ENCODE data around the gene CDH12. TPM values are rescaled to one million over a fixed set of nuclear protein-coding genes. Genes with fewer than 3 reads are reported as not detected.

CDH12 gene
- total RNA-seq, 1 donor from 2014 or later: not detected

DNA sequence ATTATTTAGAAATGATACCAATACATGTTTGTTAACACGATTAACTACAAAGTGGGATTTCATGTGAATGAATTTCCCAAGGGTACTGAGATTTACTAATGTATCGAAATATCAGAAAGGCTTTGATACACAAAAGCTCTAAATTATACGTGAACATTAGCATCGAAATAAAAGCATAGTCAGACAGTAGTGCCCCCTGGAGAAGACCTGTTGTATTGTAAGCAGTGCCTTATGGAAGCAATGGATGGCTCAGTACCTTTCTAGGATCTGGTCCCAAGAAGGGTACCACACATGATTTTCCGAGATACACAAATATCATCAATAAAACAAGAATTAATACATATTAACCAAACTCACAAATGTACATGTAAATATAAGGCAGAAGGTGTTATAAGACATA lies 153.8 kb downstream of the CDH12 start:
- no peak overlapping the region for H3K27ac ChIP-seq
- intact Hi-C loops (cut with DNase I): no loop called here
- no peak for DNase-seq (ENCODE audit: extremely low spot score in 2 of 2)

DNA sequence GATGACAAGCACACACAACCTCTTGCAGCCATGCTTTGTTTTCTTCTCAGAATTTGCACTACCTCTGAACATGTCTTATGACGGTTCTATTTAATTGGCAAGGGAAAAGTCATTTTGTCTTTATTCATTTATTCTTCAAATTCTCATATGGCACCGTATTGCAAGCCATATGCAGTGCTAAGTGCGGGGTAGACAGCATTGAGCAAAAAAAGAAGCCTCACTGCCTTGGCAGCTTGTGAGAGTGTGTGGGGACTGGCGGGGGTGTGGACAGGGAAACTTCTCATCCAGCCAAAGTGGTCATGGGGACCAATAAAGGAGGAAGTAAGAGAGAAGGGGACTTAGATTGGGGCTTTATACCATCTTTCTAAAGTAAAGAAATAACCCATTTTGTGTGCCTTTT lies 160.0 kb downstream of the CDH12 start:
- no peak for DNase-seq (ENCODE audit: extremely low spot score in 2 of 2)
- H3K36me3 ChIP-seq: no peaks in the 10 kb centered on the region
- H3K27me3 ChIP-seq: no peaks in the 10 kb centered on the region
- no peak for TF ChIP-seq POLR2AphosphoS5 (IDR thresholded peaks at IDR 0.05; ENCODE audit: insufficient read depth in 1 of 2, low read depth in 1 of 2)
- TF ChIP-seq POLR2A (IDR thresholded peaks at IDR 0.05): no peak
- TF ChIP-seq, protein P1, sequence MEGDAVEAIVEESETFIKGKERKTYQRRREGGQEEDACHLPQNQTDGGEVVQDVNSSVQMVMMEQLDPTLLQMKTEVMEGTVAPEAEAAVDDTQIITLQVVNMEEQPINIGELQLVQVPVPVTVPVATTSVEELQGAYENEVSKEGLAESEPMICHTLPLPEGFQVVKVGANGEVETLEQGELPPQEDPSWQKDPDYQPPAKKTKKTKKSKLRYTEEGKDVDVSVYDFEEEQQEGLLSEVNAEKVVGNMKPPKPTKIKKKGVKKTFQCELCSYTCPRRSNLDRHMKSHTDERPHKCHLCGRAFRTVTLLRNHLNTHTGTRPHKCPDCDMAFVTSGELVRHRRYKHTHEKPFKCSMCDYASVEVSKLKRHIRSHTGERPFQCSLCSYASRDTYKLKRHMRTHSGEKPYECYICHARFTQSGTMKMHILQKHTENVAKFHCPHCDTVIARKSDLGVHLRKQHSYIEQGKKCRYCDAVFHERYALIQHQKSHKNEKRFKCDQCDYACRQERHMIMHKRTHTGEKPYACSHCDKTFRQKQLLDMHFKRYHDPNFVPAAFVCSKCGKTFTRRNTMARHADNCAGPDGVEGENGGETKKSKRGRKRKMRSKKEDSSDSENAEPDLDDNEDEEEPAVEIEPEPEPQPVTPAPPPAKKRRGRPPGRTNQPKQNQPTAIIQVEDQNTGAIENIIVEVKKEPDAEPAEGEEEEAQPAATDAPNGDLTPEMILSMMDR (IDR thresholded peaks at IDR 0.05): no peak
- no peaks in the 10 kb centered on the region for H3K9me3 ChIP-seq
- H3K27ac ChIP-seq: no peak overlapping the region
- intact Hi-C loops (cut with DNase I): no loop called here
- no peaks in the 10 kb centered on the region for H3K4me1 ChIP-seq
- H3K4me3 ChIP-seq: no peak overlapping the region

More for the DNA sequence above, 153.8 kb downstream of the CDH12 start:
- H3K36me3 ChIP-seq: no peaks in the 10 kb centered on the region
- H3K4me3 ChIP-seq: no peak overlapping the region
- H3K9me3 ChIP-seq: no peaks in the 10 kb centered on the region
- TF ChIP-seq, protein P1 (IDR thresholded peaks at IDR 0.05): no peak
- TF ChIP-seq POLR2AphosphoS5 (IDR thresholded peaks at IDR 0.05; ENCODE audit: insufficient read depth in 1 of 2, low read depth in 1 of 2) (no peak), POLR2A (IDR thresholded peaks at IDR 0.05) (no peak)
- H3K27me3 ChIP-seq: no peaks in the 10 kb centered on the region
- H3K4me1 ChIP-seq: no peaks in the 10 kb centered on the region

DNA sequence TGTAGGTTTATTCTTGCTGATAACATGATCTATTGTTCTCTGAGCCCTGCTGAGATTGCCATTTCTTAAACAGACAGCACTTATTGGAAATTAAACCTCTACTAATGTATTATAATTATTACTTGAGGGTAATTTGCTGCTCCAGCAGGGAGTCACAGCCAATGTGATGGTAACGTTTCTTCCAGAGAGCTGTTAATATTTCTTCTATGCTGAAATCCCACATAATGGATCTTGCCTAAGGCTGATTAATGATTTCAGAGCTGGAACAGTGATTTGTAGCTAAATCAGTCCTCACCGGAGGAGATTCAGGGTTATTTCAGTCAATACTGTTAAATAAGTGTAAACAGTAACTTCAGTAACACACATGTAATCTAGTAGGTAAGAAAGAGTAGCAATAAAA lies 170.1 kb downstream of the CDH12 start:
- no peaks in the 10 kb centered on the region for H3K36me3 ChIP-seq
- intact Hi-C loops (cut with DNase I): no loop called here
- DNase-seq (ENCODE audit: extremely low spot score in 2 of 2): no peak
- H3K27ac ChIP-seq: no peak overlapping the region
- no peaks in the 10 kb centered on the region for H3K4me1 ChIP-seq
- H3K9me3 ChIP-seq: no peaks in the 10 kb centered on the region
- H3K4me3 ChIP-seq: no peak overlapping the region
- no peaks in the 10 kb centered on the region for H3K27me3 ChIP-seq
- TF ChIP-seq POLR2AphosphoS5 (IDR thresholded peaks at IDR 0.05; ENCODE audit: insufficient read depth in 1 of 2, low read depth in 1 of 2): no peak
- TF ChIP-seq POLR2A (IDR thresholded peaks at IDR 0.05): no peak
- TF ChIP-seq, protein P1 (IDR thresholded peaks at IDR 0.05): no peak

DNA sequence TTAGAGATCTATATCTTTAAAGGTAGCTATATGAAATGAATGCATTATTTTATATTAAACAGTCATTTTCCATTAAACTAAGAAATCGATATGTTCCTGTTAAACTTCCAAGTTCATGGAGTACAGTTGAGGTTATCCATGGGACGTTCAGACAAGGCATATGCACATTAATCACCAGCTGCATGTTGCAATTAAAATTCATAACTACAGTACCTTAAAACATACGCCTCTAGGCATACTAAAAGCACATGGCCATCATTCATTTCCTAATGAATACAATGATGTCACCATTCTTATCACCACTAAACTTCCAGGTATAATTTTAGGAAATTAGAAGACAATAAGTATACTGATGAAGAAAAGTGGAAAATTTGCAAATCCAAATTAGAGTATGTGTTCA lies 174.3 kb downstream of the CDH12 start:
- H3K27me3 ChIP-seq: no peaks in the 10 kb centered on the region
- intact Hi-C loops (cut with DNase I): no loop called here
- H3K4me1 ChIP-seq: no peaks in the 10 kb centered on the region
- H3K4me3 ChIP-seq: no peak overlapping the region
- no peak overlapping the region for H3K27ac ChIP-seq
- no peaks in the 10 kb centered on the region for H3K36me3 ChIP-seq
- DNase-seq (ENCODE audit: extremely low spot score in 2 of 2): no peak
- no peak for TF ChIP-seq POLR2AphosphoS5 (IDR thresholded peaks at IDR 0.05; ENCODE audit: insufficient read depth in 1 of 2, low read depth in 1 of 2)
- TF ChIP-seq POLR2A (IDR thresholded peaks at IDR 0.05): no peak
- TF ChIP-seq, protein P1 (IDR thresholded peaks at IDR 0.05): no peak
- H3K9me3 ChIP-seq: no peaks in the 10 kb centered on the region

DNA sequence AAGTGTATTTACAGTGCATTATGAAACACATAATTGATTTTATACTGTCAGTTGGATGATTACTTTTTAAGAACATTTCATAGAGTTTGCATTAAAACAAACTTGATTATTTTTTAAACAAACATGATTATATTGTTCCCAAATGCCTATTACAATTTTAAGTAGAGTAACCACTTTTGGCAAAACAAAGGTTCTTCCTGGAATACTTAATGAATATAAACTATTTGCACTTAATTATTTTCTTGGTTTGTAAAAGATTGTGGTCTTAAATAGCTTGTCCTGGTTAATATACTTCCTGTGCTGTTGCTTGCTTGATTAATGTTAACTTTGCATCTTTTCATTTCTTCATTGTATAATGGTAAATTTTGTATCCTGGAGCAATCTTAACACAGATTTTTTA lies 180.0 kb downstream of the CDH12 start:
- DNase-seq (ENCODE audit: extremely low spot score in 2 of 2): no peak
- H3K4me1 ChIP-seq: no peaks in the 10 kb centered on the region
- no peaks in the 10 kb centered on the region for H3K27me3 ChIP-seq
- H3K27ac ChIP-seq: no peak overlapping the region
- H3K9me3 ChIP-seq: no peaks in the 10 kb centered on the region
- intact Hi-C loops (cut with DNase I): no loop called here
- TF ChIP-seq POLR2A (IDR thresholded peaks at IDR 0.05): no peak
- H3K36me3 ChIP-seq: no peaks in the 10 kb centered on the region
- no peak overlapping the region for H3K4me3 ChIP-seq

DNA sequence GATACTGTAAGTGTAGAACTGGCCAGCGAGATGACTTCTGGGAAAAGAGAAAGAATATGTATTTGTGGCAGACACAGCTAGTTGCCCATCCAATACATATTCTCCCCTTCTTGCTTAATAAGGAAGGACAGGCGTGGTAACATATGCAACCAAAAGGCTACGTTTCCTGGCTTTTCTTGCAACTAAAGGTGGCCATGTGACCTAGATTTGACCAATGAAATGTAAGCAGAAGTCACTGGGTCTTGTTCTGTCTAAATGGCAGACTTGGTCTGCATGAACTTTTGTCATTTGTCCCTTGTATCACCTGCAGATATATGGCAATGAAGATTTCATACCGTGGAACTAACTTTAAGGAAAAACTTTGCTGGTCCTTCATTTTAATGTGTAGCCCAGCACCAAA lies 183.8 kb downstream of the CDH12 start:
- no peak for TF ChIP-seq POLR2AphosphoS5 (IDR thresholded peaks at IDR 0.05; ENCODE audit: insufficient read depth in 1 of 2, low read depth in 1 of 2)
- no peak for TF ChIP-seq POLR2A (IDR thresholded peaks at IDR 0.05)
- TF ChIP-seq, protein P1 (IDR thresholded peaks at IDR 0.05): no peak
- DNase-seq (ENCODE audit: extremely low spot score in 2 of 2): no peak
- intact Hi-C loops (cut with DNase I): no loop called here

More for the DNA sequence above, 183.8 kb downstream of the CDH12 start:
- no peaks in the 10 kb centered on the region for H3K4me1 ChIP-seq
- no peaks in the 10 kb centered on the region for H3K27me3 ChIP-seq
- no peak overlapping the region for H3K27ac ChIP-seq
- H3K4me3 ChIP-seq: no peak overlapping the region
- H3K9me3 ChIP-seq: no peaks in the 10 kb centered on the region
- H3K36me3 ChIP-seq: no peaks in the 10 kb centered on the region

Measured in vagina (tissue), 2 donors.